Lower leg skin (tissue), 4 donors: ENCODE results near the gene STK25. TPM values are rescaled to one million over a fixed set of nuclear protein-coding genes. Genes with fewer than 3 reads are reported as not detected.

Source experiments
- DNase-seq, 2 donors: peaks; one replicate each; pipeline ENCODE4 v3.0.0-alpha.2; 2019; ENCODE audit warnings: low spot score in 2 of 2
- H3K4me3 ChIP-seq: fragments of 200-600 bp; sonication (generic); 2 replicates; pipeline ENCODE4 v1.5.1; 2017; ENCODE audit warnings: mild to moderate bottlenecking, low read depth; ENCODE audit not compliant: poor library complexity, severe bottlenecking
- CTCF ChIP-seq, 3 donors: fragments of 450-650 bp; IDR thresholded peaks; one replicate each; pipeline ENCODE4 v1.5.1; 2016; ENCODE audit warnings: antibody characterized with exemption in 3 of 3, mild to moderate bottlenecking in 3 of 3, moderate library complexity in 2 of 3
- POLR2A ChIP-seq, 2 donors: fragments of 450-650 bp; IDR thresholded peaks; one replicate each; pipeline ENCODE4 v1.6.1; 2016 to 2017; ENCODE audit warnings: antibody characterized with exemption in 2 of 2, mild to moderate bottlenecking in 1 of 2, moderate library complexity in 1 of 2
- WGBS, 2 donors: methylation state at CpG; one replicate each; pipeline ENCODE4 v1.1.5; 2018; 5-methylcytosine and 5-hydroxymethylcytosine counted together
- intact Hi-C: fragments of 100-400 bp; cut with DNase I; formaldehyde crosslinking; loops from one replicate; pipeline ENCODE4 v1.15.0; 2023; ENCODE audit warnings: low total_unique reads
- total RNA-seq, 4 donors: library from RNA; depleted of rRNA; stranded (reverse); fragments of >200 nt; gene quantifications; one replicate each; pipeline ENCODE4 v1.1.0, GENCODE V29; 2016

STK25 gene
- total RNA-seq, 4 donors from 2014 or later, result 137 to 315 (median 188) TPM

GRCh38 chr2:241496003-241496707 is 12.2 kb downstream of the STK25 start:
- WGBS, 2 donors, result 88 to 95% methylated on average over 19 to 27 of the region's 28 CpGs
- TF ChIP-seq CTCF (IDR thresholded peaks at IDR 0.05) (no peak), POLR2A (IDR thresholded peaks at IDR 0.05) (no peak)
- no peak for DNase-seq
- no peak overlapping the region for H3K4me3 ChIP-seq
- intact Hi-C loops, result no loop called here

GRCh38 chr2:241495172-241496002 is 13.0 kb downstream of the STK25 start:
- no peak for TF ChIP-seq CTCF (IDR thresholded peaks at IDR 0.05)
- no peak for TF ChIP-seq POLR2A (IDR thresholded peaks at IDR 0.05)
- intact Hi-C loops, result no loop called here
- DNase-seq, result no peak
- H3K4me3 ChIP-seq, result no peak overlapping the region
- whole genome bisulfite sequencing, 2 donors, result 81 to 90% methylated on average over 25 to 34 of the region's 34 CpGs

- no peak for DNase-seq
- intact Hi-C loops, result no loop called here
- TF ChIP-seq POLR2A (IDR thresholded peaks at IDR 0.05) (no peak), CTCF (IDR thresholded peaks at IDR 0.05) (no peak)
- no peak overlapping the region for H3K4me3 ChIP-seq
- 76 to 89% methylated on average over 11 to 13 of the region's 16 CpGs for WGBS, 2 donors
These were observed 14.0 kb downstream of the STK25 start for GRCh38 chr2:241494311-241494908.

GRCh38 chr2:241493092-241493491 is 15.3 kb downstream of the STK25 start:
- 86 to 87% methylated on average over 10 of the region's 10 CpGs for WGBS, 2 donors
- no peak for DNase-seq
- intact Hi-C loops, result no loop called here
- no peak overlapping the region for H3K4me3 ChIP-seq
- TF ChIP-seq CTCF (IDR thresholded peaks at IDR 0.05) (no peak), POLR2A (IDR thresholded peaks at IDR 0.05) (no peak)

- no peak overlapping the region for H3K4me3 ChIP-seq
- intact Hi-C loops, result no loop called here
- no peak for DNase-seq
- WGBS, 2 donors, result 91 to 95% methylated on average over 6 to 7 of the region's 7 CpGs
- TF ChIP-seq POLR2A (IDR thresholded peaks at IDR 0.05), result no peak
- no peak for TF ChIP-seq CTCF (IDR thresholded peaks at IDR 0.05)
These were observed 16.2 kb downstream of the STK25 start for GRCh38 chr2:241492174-241492565.
